CD4-positive, alpha-beta T cell (primary cell): ENCODE results near the gene GPR37. TPM values are rescaled to one million over a fixed set of nuclear protein-coding genes. Genes with fewer than 3 reads are reported as not detected.

Experiments
- ATAC-seq: fragments of 200-7000 bp; cut with Tn5 transposase; one replicate; pipeline ENCODE4 v1.10.0; 2022; ENCODE audit warnings: mild to moderate bottlenecking; ENCODE audit not compliant: poor library complexity
- CTCF ChIA-PET: fragments of 350-600 bp; sonication (Branson Sonifier 250); formaldehyde crosslinking; loops from one replicate; lab custom pipeline; 2021; ENCODE audit warnings: antibody characterized with exemption, inconsistent platforms; lab: Charles Lee
- POLR2A ChIA-PET: fragments of 350-600 bp; sonication (Branson Sonifier 250); formaldehyde crosslinking; loops from one replicate; lab custom pipeline; 2021; ENCODE audit warnings: antibody characterized with exemption, inconsistent platforms; lab: Charles Lee
- DNase-seq, 14 experiments: peaks; one replicate each; pipeline ENCODE4 v3.0.0-alpha.2; 2013 to 2020; ENCODE audit warnings: mixed read lengths in 2 of 14
- H3K27ac ChIP-seq, 2 donors: one replicate each; pipeline versions ENCODE4 v1.5.1 to v1.7.0; 2013; ENCODE audit warnings: low read length in 2 of 2, low read depth in 1 of 2, mild to moderate bottlenecking in 1 of 2
- H3K27me3 ChIP-seq, 2 experiments: 1 replicate in 1 of 2; 2 replicates in 1 of 2; pipeline versions ENCODE4 v1.6.1 to v1.7.0; 2013; ENCODE audit warnings: low read length in 2 of 2, control low read depth in 1 of 2, mild to moderate bottlenecking in 1 of 2, moderate library complexity in 1 of 2; ENCODE audit not compliant: insufficient read depth in 2 of 2, control insufficient read depth in 1 of 2
- H3K36me3 ChIP-seq: one replicate; pipeline ENCODE4 v1.6.1; 2013; ENCODE audit warnings: low read length, control low read depth; ENCODE audit not compliant: insufficient read depth
- H3K4me1 ChIP-seq: one replicate; pipeline ENCODE4 v1.6.1; 2013; ENCODE audit warnings: low read length, control low read depth; ENCODE audit not compliant: insufficient read depth
- H3K4me3 ChIP-seq: one replicate; pipeline ENCODE4 v1.5.1; 2013; ENCODE audit warnings: mild to moderate bottlenecking, low read length, moderate library complexity
- H3K9me3 ChIP-seq, 2 experiments: 1 replicate in 1 of 2; 2 replicates in 1 of 2; pipeline versions ENCODE4 v1.6.1 to v1.7.0; 2013; ENCODE audit warnings: low read length in 2 of 2, mild to moderate bottlenecking in 2 of 2, control low read depth in 1 of 2, moderate library complexity in 1 of 2; ENCODE audit not compliant: control insufficient read depth in 1 of 2, insufficient read depth in 1 of 2
- H3K27ac Mint-ChIP-seq: one replicate; pipeline ENCODE4 v1.8.0; 2020; ENCODE audit warnings: mixed read lengths
- H3K27me3 Mint-ChIP-seq: one replicate; pipeline ENCODE4 v1.8.0; 2021; ENCODE audit warnings: mixed read lengths
- H3K36me3 Mint-ChIP-seq: one replicate; pipeline ENCODE4 v1.8.0; 2021; ENCODE audit warnings: low read depth, mixed read lengths
- H3K4me1 Mint-ChIP-seq: one replicate; pipeline ENCODE4 v1.8.0; 2021; ENCODE audit warnings: low read depth, mixed read lengths
- H3K4me3 Mint-ChIP-seq: one replicate; pipeline ENCODE4 v1.8.0; 2020; ENCODE audit warnings: mild to moderate bottlenecking, mixed read lengths
- H3K9me3 Mint-ChIP-seq: one replicate; pipeline ENCODE4 v1.8.0; 2020; ENCODE audit warnings: mixed read lengths
- intact Hi-C, 2 experiments: fragments of 100-400 bp; cut with DNase I in 1 of 2; cut with micrococcal nuclease in 1 of 2; formaldehyde crosslinking; loops; one replicate each; pipeline versions ENCODE4 v1.15.1 to v1.9.0; 2023 to 2025; cut with DNase I, micrococcal nuclease
- total RNA-seq, 174 experiments: library from RNA in 2 of 174; stranded (reverse) in 2 of 174; gene quantifications; one replicate each; pipeline ENCODE4 v1.2.3 and lab custom pipeline; 2021 to 2026
- TF ChIP-seq, protein P1 (sequence below): fragments of 200-600 bp; IDR thresholded peaks from one replicate; pipeline ENCODE4 v1.8.0; 2022; ENCODE audit warnings: antibody characterized with exemption, mild to moderate bottlenecking

Gene GPR37
- total RNA-seq, 2 experiments from 2014 or later: not detected

DNA sequence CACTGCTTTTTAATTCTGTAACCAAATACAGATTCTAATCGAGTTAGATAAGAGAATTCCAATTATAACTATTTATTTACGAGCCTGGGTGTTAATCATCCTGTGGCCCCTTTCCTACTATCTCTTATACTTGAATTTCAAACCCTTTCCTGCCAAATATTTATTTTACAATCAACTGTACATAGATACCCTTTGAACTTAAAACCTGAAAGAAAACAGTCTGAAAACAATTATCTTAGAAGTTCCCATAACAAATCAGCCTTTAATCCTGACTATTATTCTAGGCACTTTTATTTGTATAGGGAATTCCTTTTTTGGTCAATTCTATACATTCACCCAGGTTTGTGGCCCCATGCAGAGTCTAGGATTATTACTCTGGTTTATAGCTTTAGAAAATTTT, 10.6 kb upstream of the GPR37 start:
- H3K4me1 ChIP-seq: no peaks in the 10 kb centered on the region
- Mint-ChIP-seq H3K4me1 (no peaks in the 10 kb centered on the region), H3K4me3 (no peak overlapping the region), H3K36me3 (no peaks in the 10 kb centered on the region), H3K27ac (no peak overlapping the region), H3K27me3 (peaks cover 37% of the 10 kb centered on the region), H3K9me3 (no peaks in the 10 kb centered on the region)
- intact Hi-C loops: no loop called here
- H3K9me3 ChIP-seq: no peaks in the 10 kb centered on the region
- H3K27me3 ChIP-seq: no peaks in the 10 kb centered on the region
- CTCF ChIA-PET: no interaction called here
- TF ChIP-seq, protein P1, sequence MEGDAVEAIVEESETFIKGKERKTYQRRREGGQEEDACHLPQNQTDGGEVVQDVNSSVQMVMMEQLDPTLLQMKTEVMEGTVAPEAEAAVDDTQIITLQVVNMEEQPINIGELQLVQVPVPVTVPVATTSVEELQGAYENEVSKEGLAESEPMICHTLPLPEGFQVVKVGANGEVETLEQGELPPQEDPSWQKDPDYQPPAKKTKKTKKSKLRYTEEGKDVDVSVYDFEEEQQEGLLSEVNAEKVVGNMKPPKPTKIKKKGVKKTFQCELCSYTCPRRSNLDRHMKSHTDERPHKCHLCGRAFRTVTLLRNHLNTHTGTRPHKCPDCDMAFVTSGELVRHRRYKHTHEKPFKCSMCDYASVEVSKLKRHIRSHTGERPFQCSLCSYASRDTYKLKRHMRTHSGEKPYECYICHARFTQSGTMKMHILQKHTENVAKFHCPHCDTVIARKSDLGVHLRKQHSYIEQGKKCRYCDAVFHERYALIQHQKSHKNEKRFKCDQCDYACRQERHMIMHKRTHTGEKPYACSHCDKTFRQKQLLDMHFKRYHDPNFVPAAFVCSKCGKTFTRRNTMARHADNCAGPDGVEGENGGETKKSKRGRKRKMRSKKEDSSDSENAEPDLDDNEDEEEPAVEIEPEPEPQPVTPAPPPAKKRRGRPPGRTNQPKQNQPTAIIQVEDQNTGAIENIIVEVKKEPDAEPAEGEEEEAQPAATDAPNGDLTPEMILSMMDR: no peak
- H3K27ac ChIP-seq: no peak overlapping the region
- POLR2A ChIA-PET: no interaction called here
- no peak for DNase-seq
- no peaks in the 10 kb centered on the region for H3K36me3 ChIP-seq
- no peak for ATAC-seq
- H3K4me3 ChIP-seq: no peak overlapping the region

DNA sequence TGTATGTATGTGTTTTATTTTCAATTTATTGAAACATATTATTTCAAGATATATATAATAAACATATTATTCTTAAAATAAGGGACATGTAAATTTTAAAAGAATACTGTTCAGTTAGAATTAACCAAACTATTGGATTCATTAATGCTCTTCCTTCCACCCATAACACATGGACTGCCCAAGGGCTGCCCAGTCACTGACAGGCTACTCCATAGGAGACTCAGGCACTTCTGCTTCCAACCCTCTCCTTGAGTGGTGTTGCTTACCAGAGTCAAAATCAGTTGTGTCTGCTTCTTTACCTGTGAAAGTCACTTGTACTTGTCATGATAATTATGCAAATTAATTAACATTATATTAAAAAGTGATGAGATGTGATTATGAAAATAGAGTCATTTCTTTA, 9.8 kb upstream of the GPR37 start:
- H3K9me3 ChIP-seq: no peaks in the 10 kb centered on the region
- Mint-ChIP-seq H3K27ac (no peak overlapping the region), H3K36me3 (no peaks in the 10 kb centered on the region), H3K4me1 (no peaks in the 10 kb centered on the region), H3K27me3 (peaks cover 44% of the 10 kb centered on the region), H3K4me3 (no peak overlapping the region), H3K9me3 (no peaks in the 10 kb centered on the region)
- H3K36me3 ChIP-seq: no peaks in the 10 kb centered on the region
- intact Hi-C loops: no loop called here
- H3K4me3 ChIP-seq: no peak overlapping the region
- TF ChIP-seq, protein P1: no peak
- ATAC-seq (no peak), DNase-seq (no peak)
- CTCF ChIA-PET: no interaction called here
- H3K4me1 ChIP-seq: no peaks in the 10 kb centered on the region
- POLR2A ChIA-PET: no interaction called here
- H3K27ac ChIP-seq: no peak overlapping the region
- no peaks in the 10 kb centered on the region for H3K27me3 ChIP-seq

DNA sequence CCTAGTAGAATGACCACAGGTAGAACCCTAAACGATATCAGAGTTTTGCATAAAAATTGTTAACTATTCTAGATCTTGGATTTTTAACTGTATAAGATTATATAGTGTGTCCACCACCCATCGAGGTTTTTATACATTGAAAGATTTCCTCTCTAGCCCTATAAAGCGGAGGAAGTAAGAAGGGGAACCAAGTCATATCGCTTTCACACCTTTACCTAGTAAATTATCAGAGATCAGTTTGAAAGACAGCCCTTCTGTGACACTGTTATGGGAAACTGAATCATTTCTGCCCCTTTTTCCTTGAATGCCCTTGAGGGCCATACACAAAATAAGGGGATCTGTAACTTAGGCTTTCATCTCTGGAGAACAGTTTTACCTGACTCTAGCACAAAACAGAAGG, 8.3 kb upstream of the GPR37 start:
- POLR2A ChIA-PET: no interaction called here
- peaks cover 46% of the 10 kb centered on the region for H3K27me3 Mint-ChIP-seq
- Histone ChIP-seq H3K36me3 (no peaks in the 10 kb centered on the region), H3K4me3 (no peak overlapping the region), H3K27me3 (no peaks in the 10 kb centered on the region), H3K4me1 (no peaks in the 10 kb centered on the region), H3K27ac (no peak overlapping the region), H3K9me3 (no peaks in the 10 kb centered on the region)
- no peak overlapping the region for H3K27ac Mint-ChIP-seq
- CTCF ChIA-PET: no interaction called here
- H3K4me1 Mint-ChIP-seq: no peaks in the 10 kb centered on the region
- no peak overlapping the region for H3K4me3 Mint-ChIP-seq
- TF ChIP-seq, protein P1: no peak
- H3K9me3 Mint-ChIP-seq: no peaks in the 10 kb centered on the region
- intact Hi-C loops: no loop called here
- DNase-seq (no peak), ATAC-seq (no peak)
- H3K36me3 Mint-ChIP-seq: no peaks in the 10 kb centered on the region
